Vagina (tissue), 2 donors: ENCODE results near the gene LASP1NB.

Experiments used
- CTCF ChIP-seq, 3 experiments: fragments of 450-650 bp in 2 of 3; fragments of 200-600 bp in 1 of 3; sonication (generic) in 1 of 3; IDR thresholded peaks; one replicate each; pipeline ENCODE4 v1.5.1; 2017 to 2019; ENCODE audit warnings: antibody characterized with exemption in 3 of 3, mild to moderate bottlenecking in 2 of 3, moderate library complexity in 2 of 3
- POLR2A ChIP-seq, 2 donors: fragments of 450-650 bp; IDR thresholded peaks; one replicate each; pipeline ENCODE4 v1.6.1; 2017; ENCODE audit warnings: antibody characterized with exemption in 2 of 2, mild to moderate bottlenecking in 2 of 2, moderate library complexity in 2 of 2

GRCh38 chr17:38921756-38922411 is 3.5 kb upstream of the LASP1NB start:
- no peak for TF ChIP-seq CTCF (IDR thresholded peaks at IDR 0.05)
- no peak for TF ChIP-seq POLR2A (IDR thresholded peaks at IDR 0.05)
